ENCODE data around the gene PRKAR2B. TPM values are rescaled to one million over a fixed set of nuclear protein-coding genes. Genes with fewer than 3 reads are reported as not detected.

Gene PRKAR2B
- total RNA-seq, 2 donors from 2014 or later, result 12.4 to 65.7 TPM

DNA sequence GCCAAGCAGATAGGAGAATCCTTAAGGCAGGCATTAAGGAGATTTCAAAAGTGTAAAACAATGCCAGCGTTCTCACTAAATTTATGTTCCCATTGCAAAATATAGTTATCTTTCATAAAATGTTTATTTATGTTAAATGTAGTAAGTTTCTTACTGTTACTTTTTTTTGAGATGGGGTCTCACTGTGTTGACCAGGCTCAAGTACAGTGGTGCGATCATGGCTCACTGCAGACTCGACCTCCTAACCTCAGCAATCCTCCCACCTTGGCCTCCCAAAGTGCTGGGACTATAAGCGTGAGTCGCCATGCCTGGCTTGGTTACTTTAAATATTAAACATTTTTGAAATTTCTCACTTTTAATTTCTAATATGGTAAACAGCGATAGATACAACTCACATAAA lies 31.8 kb upstream of the PRKAR2B start:
- TF ChIP-seq POLR2A (IDR thresholded peaks at IDR 0.05), result no peak
- TF ChIP-seq POLR2AphosphoS5 (IDR thresholded peaks at IDR 0.05), result no peak
- TF ChIP-seq, protein P1, sequence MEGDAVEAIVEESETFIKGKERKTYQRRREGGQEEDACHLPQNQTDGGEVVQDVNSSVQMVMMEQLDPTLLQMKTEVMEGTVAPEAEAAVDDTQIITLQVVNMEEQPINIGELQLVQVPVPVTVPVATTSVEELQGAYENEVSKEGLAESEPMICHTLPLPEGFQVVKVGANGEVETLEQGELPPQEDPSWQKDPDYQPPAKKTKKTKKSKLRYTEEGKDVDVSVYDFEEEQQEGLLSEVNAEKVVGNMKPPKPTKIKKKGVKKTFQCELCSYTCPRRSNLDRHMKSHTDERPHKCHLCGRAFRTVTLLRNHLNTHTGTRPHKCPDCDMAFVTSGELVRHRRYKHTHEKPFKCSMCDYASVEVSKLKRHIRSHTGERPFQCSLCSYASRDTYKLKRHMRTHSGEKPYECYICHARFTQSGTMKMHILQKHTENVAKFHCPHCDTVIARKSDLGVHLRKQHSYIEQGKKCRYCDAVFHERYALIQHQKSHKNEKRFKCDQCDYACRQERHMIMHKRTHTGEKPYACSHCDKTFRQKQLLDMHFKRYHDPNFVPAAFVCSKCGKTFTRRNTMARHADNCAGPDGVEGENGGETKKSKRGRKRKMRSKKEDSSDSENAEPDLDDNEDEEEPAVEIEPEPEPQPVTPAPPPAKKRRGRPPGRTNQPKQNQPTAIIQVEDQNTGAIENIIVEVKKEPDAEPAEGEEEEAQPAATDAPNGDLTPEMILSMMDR (IDR thresholded peaks at IDR 0.05), result no peak
- no peaks in the 10 kb centered on the region for H3K4me1 ChIP-seq (replicated peaks)
- WGBS, result 97% methylated on average over 6 of the region's 6 CpGs
- no peaks in the 10 kb centered on the region for H3K27me3 ChIP-seq (replicated peaks; ENCODE audit: insufficient read depth)
- DNase-seq (ENCODE audit: low spot score), result no peak
- no peaks in the 10 kb centered on the region for H3K36me3 ChIP-seq
- intact Hi-C loops (cut with DNase I), result no loop called here
- H3K27ac ChIP-seq, result no peak overlapping the region
- H3K4me3 ChIP-seq, result no peak overlapping the region
- H3K9me3 ChIP-seq, result no peaks in the 10 kb centered on the region

DNA sequence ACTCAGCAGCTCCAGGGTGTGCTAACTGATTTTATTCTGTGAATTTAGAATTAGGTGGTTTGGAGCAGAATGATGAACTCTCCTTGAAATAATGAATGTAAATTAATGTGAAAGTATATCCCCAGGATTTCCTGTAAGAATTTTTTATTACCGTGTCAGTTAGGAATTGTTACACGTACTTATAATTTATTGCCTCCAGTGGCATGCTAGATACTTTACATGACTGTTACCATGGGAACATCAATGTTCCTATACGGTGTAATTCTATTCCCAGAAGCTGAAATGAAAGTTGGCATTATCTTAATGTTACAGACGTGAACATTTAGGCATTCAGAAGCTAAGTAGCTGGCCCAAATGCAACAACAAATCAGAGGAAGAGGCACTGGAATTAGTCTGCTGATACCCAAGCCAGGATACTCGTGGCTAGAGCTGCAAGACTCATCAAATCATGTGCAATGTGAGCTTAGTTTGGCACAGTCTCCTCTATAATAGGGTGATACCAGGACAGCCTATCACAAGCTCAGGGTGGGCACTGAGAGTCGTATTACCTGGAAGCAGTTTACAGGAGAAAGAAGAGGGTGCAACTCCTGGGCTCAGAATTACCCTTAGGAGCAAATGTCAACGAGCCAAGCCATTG lies 30.0 kb upstream of the PRKAR2B start:
- Histone ChIP-seq H3K9me3 (no peaks in the 10 kb centered on the region), H3K4me3 (no peak overlapping the region), H3K36me3 (no peaks in the 10 kb centered on the region), H3K27ac (no peak overlapping the region), H3K27me3 (replicated peaks; ENCODE audit: insufficient read depth) (no peaks in the 10 kb centered on the region), H3K4me1 (replicated peaks) (no peaks in the 10 kb centered on the region)
- TF ChIP-seq, protein P1 (IDR thresholded peaks at IDR 0.05), result no peak
- TF ChIP-seq POLR2A (IDR thresholded peaks at IDR 0.05) (no peak), POLR2AphosphoS5 (IDR thresholded peaks at IDR 0.05) (no peak)
- intact Hi-C loops (cut with DNase I), result no loop called here
- no peak for DNase-seq (ENCODE audit: low spot score)
- whole genome bisulfite sequencing, result 26% methylated on average over 7 of the region's 7 CpGs

DNA sequence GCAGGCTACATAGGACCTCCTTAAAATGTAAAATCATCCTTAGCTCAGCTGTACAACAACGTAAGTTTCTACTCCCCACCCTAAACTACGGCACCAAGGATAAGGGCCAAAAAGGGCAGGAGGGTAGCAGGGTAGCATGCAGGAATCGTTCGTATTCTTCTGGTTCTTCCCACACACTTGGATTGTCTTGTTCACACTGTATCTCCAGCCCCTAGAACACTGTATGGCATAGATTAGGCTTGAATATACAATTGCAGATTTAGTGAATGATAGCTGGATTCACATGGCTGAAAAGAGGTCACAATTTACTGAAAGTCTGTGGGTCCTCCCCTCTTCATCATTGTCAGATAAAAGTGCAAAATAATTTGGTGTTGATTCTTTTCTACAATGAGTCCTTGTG lies 28.2 kb upstream of the PRKAR2B start:
- Histone ChIP-seq H3K27ac (no peak overlapping the region), H3K9me3 (no peaks in the 10 kb centered on the region), H3K36me3 (no peaks in the 10 kb centered on the region), H3K4me1 (replicated peaks) (no peaks in the 10 kb centered on the region), H3K27me3 (replicated peaks; ENCODE audit: insufficient read depth) (no peaks in the 10 kb centered on the region), H3K4me3 (no peak overlapping the region)
- TF ChIP-seq POLR2A (IDR thresholded peaks at IDR 0.05) (no peak), POLR2AphosphoS5 (IDR thresholded peaks at IDR 0.05) (no peak)
- TF ChIP-seq, protein P1 (IDR thresholded peaks at IDR 0.05), result no peak
- 87% methylated on average over 4 of the region's 4 CpGs for WGBS
- intact Hi-C loops (cut with DNase I), result no loop called here
- DNase-seq (ENCODE audit: low spot score), result no peak

DNA sequence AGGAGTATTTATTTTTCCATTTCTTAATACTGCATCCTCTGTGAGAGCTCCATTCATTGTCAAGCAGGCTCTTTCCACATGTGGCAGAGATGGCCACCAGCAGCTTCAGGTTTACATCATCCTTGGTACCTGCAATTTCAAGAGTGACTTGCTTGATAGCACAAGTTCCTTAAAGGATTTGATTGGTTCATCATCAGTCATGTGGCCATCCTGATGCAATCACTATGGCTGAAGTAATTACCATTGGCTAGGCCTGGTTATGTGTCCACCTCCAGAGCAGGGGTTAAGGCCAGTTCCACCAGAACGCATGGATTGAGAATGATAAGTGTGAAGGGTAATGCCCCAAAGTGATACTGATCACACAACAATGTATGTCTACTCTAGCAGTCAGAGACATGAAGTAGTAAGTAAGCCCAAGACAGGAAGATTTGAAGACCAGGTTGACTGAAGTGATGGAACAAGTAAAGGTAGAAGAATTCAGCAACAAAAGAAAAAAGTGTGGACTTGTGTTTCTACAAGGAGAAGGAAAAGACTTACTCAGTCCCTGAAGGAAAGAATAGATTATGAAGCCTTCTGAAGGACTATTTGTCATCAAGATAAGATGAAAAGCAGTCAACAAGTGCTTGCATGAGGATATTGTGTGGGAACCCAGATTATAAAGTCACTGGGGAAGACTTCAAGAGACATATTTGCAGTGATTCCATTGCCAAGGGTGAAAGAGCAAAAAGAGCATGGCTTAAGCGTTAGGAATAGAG lies 26.4 kb upstream of the PRKAR2B start:
- intact Hi-C loops (cut with DNase I), result no loop called here
- WGBS, result 61% methylated on average over 2 of the region's 2 CpGs
- TF ChIP-seq, protein P1 (IDR thresholded peaks at IDR 0.05), result no peak
- no peak for TF ChIP-seq POLR2AphosphoS5 (IDR thresholded peaks at IDR 0.05)
- TF ChIP-seq POLR2A (IDR thresholded peaks at IDR 0.05), result no peak
- Histone ChIP-seq H3K27me3 (replicated peaks; ENCODE audit: insufficient read depth) (no peaks in the 10 kb centered on the region), H3K36me3 (no peaks in the 10 kb centered on the region), H3K9me3 (no peaks in the 10 kb centered on the region), H3K4me1 (replicated peaks) (no peaks in the 10 kb centered on the region), H3K4me3 (no peak overlapping the region), H3K27ac (no peak overlapping the region)
- DNase-seq (ENCODE audit: low spot score), result no peak

DNA sequence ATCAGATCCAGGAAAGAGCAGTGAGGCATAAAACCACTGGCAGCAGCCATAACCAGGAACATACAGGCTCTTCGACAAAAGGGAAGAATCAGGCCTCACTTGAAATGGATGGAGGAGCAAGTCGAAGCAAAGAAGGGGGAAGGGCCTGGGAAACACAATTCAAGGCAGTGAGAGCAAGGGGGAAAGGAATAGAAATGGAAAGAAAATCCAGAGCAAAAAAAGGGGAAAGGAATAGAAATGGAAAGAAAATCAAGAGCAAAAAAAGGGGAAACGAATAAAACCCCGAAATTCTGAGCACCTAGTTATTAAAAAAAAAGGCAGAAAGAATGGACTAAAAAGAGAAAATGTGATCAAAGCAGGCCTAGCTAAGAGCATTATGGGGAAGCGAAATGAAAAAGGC lies 24.1 kb upstream of the PRKAR2B start:
- H3K36me3 ChIP-seq, result no peaks in the 10 kb centered on the region
- H3K4me1 ChIP-seq (replicated peaks), result no peaks in the 10 kb centered on the region
- WGBS, result 79% methylated on average over 5 of the region's 5 CpGs
- TF ChIP-seq, protein P1 (IDR thresholded peaks at IDR 0.05), result no peak
- TF ChIP-seq POLR2A (IDR thresholded peaks at IDR 0.05), result no peak
- no peak for TF ChIP-seq POLR2AphosphoS5 (IDR thresholded peaks at IDR 0.05)
- H3K27me3 ChIP-seq (replicated peaks; ENCODE audit: insufficient read depth), result no peaks in the 10 kb centered on the region
- intact Hi-C loops (cut with DNase I), result loop anchor here (10.0 kb wide), 1 partner anchor 56 kb away; no protein-coding TSS in a partner anchor
- H3K27ac ChIP-seq, result no peak overlapping the region
- H3K4me3 ChIP-seq, result no peak overlapping the region
- no peaks in the 10 kb centered on the region for H3K9me3 ChIP-seq
- DNase-seq (ENCODE audit: low spot score), result no peak

Measured in prostate gland (tissue), 2 donors.